Measurements from ENCODE around the gene A3GALT2. TPM values are rescaled to one million over a fixed set of nuclear protein-coding genes. Genes with fewer than 3 reads are reported as not detected.

The A3GALT2 gene
- polyA plus RNA-seq, 2 of the 4 experiments (the other 2 are of a cell fraction), result not detected

- Histone ChIP-seq H3K4me2 (peak overlapping the region; percentile 96), H3K4me3 (peak overlapping the region; percentile 68), H3K9me3 (no peaks in the 10 kb centered on the region), H3K4me1 (peaks cover 31% of the 10 kb centered on the region), H3K27ac (peak overlapping the region; percentile 97 to 98)
- ChIA-PET POLR2A (interaction anchor here (0.7 kb wide), 1 partner anchor 41 kb away, joined by 3 read pairs; no protein-coding TSS in a partner anchor), CTCF (interaction anchor here (1.5 to 2.1 kb wide), 2 partner anchors 51 to 53 kb away, joined by 3 to 9 read pairs; no protein-coding TSS in a partner anchor)
- TF ChIP-seq POLR2A (IDR thresholded peaks at IDR 0.05; ENCODE audit: low read length) (peak; percentile 14; the same call in 1 of the 2 replicates), JUN (IDR thresholded peaks at IDR 0.05) (no peak; a peak in 1 of 5 replicates), KDM1A (IDR thresholded peaks at IDR 0.05; ENCODE audit: low read depth) (no peak), CHD4 (IDR thresholded peaks at IDR 0.05; ENCODE audit: borderline replicate concordance) (no peak), MAX (IDR thresholded peaks at IDR 0.05) (no peak), POLR2AphosphoS2 (conservative IDR thresholded peaks at IDR 0.05; ENCODE audit: low read length) (no peak), EHF (CRISPR knock-in tag; IDR thresholded peaks at IDR 0.05) (no peak)
- DNase-seq (ENCODE audit: low read depth in 1 of 2, low spot score in 1 of 2), result peak; percentile 30 to 58
- ATAC-seq, result peak; percentile 49 to 56
- FAIRE-seq, result no peak
- WGBS (ENCODE audit: missing lambda C conversion rate), result 2% methylated on average over 8 of the region's 78 CpGs
Observed at GRCh38 chr1:33349081-33349759, 28.3 kb upstream of the A3GALT2 start.

- H3K4me2 ChIP-seq, result peak overlapping the region; percentile 96
- CTCF ChIA-PET, result interaction anchor here (0.6 kb wide), 1 partner anchor 35 kb away, joined by 3 read pairs; no protein-coding TSS in a partner anchor
- DNase-seq (ENCODE audit: low read depth in 1 of 2, low spot score in 1 of 2), result peak in 1 of 2 experiments; percentile 12
Observed at GRCh38 chr1:33348676-33349080, 27.8 kb upstream of the A3GALT2 start.

GRCh38 chr1:33348194-33348593, 27.3 kb upstream of the A3GALT2 start:
- peak overlapping the region; percentile 96 for H3K4me2 ChIP-seq
- no peak for FAIRE-seq
- no peaks in the 10 kb centered on the region for H3K9me3 ChIP-seq
- H3K4me3 ChIP-seq, result peak overlapping the region; percentile 68
- ChIA-PET POLR2A (no interaction called here), CTCF (interaction anchor here (0.6 to 1.4 kb wide), 3 partner anchors 19 to 107 kb away, joined by 3 to 5 read pairs (median 5); no protein-coding TSS in a partner anchor)
- no peak for ATAC-seq
- DNase-seq (ENCODE audit: low read depth in 1 of 2, low spot score in 1 of 2), result no peak
- TF ChIP-seq JUN (IDR thresholded peaks at IDR 0.05) (no peak), MYC (IDR thresholded peaks at IDR 0.05; ENCODE audit: borderline replicate concordance, low read length) (no peak), GATA3 (IDR thresholded peaks at IDR 0.05; ENCODE audit: borderline replicate concordance) (no peak), RNF2 (IDR thresholded peaks at IDR 0.05; ENCODE audit: borderline replicate concordance, low read depth) (no peak), SREBF2 (IDR thresholded peaks at IDR 0.05) (no peak), ZFP36 (IDR thresholded peaks at IDR 0.05; ENCODE audit: borderline replicate concordance, partially characterized antibody) (no peak), BCL3 (IDR thresholded peaks at IDR 0.05) (no peak), TP53 (CRISPR knock-in tag; IDR thresholded peaks at IDR 0.05) (no peak), EHF (CRISPR knock-in tag; IDR thresholded peaks at IDR 0.05) (no peak), CHD4 (IDR thresholded peaks at IDR 0.05; ENCODE audit: borderline replicate concordance) (no peak), EHMT2 (IDR thresholded peaks at IDR 0.05; ENCODE audit: low read depth) (no peak), HDAC2 (IDR thresholded peaks at IDR 0.05) (no peak), CHD2 (IDR thresholded peaks at IDR 0.05; ENCODE audit: low read length, partially characterized antibody) (no peak), HOXA7 (CRISPR knock-in tag; IDR thresholded peaks at IDR 0.05) (no peak), E2F6 (IDR thresholded peaks at IDR 0.05; ENCODE audit: borderline replicate concordance, low read depth) (no peak), BHLHE40 (IDR thresholded peaks at IDR 0.05; ENCODE audit: low read depth, low read length) (no peak), NFE2L2 (conservative IDR thresholded peaks at IDR 0.05; ENCODE audit: low read length) (no peak)
- WGBS (ENCODE audit: missing lambda C conversion rate), result 5% methylated on average over 2 of the region's 2 CpGs
- peak overlapping the region; percentile 97 to 98 for H3K27ac ChIP-seq
- peaks cover 41% of the 10 kb centered on the region for H3K4me1 ChIP-seq

More at GRCh38 chr1:33348676-33349080, 27.8 kb upstream of the A3GALT2 start:
- peak overlapping the region; percentile 97 to 98 for H3K27ac ChIP-seq
- H3K9me3 ChIP-seq, result no peaks in the 10 kb centered on the region
- ATAC-seq, result peak in 1 of 2 experiments; percentile 13; a peak in 1 of 6 replicates
- peak overlapping the region; percentile 68 for H3K4me3 ChIP-seq
- POLR2A ChIA-PET, result no interaction called here
- FAIRE-seq, result no peak
- WGBS (ENCODE audit: missing lambda C conversion rate), result under 1% methylated on average over 11 of the region's 11 CpGs
- TF ChIP-seq HOXA7 (CRISPR knock-in tag; IDR thresholded peaks at IDR 0.05) (no peak), MAZ (IDR thresholded peaks at IDR 0.05; ENCODE audit: borderline replicate concordance, low read depth, low read length) (no peak), PBX3 (IDR thresholded peaks at IDR 0.05) (no peak), HOXB13 (CRISPR knock-in tag; IDR thresholded peaks at IDR 0.05; ENCODE audit: low read depth) (no peak), RFX5 (IDR thresholded peaks at IDR 0.05) (no peak), RAD21 (conservative IDR thresholded peaks at IDR 0.05 in 1 of 2, IDR thresholded peaks at IDR 0.05 in 1 of 2) (no peak), NFE2L2 (conservative IDR thresholded peaks at IDR 0.05; ENCODE audit: low read length) (no peak)
- peaks cover 36% of the 10 kb centered on the region for H3K4me1 ChIP-seq

All from A549 (cell line).